Renal cortex interstitium (tissue), 11 donors: Measurements from ENCODE around the gene STAG1. TPM values are rescaled to one million over a fixed set of nuclear protein-coding genes. Genes with fewer than 3 reads are reported as not detected.
"Not testable (repeated sequence)": the region's sequence is repeated elsewhere in the genome, so short reads cannot be mapped to it uniquely, and the experiment has no call there.

ENCODE experiments used
- DNase-seq, 11 donors: peaks; one replicate each; pipeline ENCODE4 v3.0.0-alpha.2; 2013; ENCODE audit warnings: low read depth in 9 of 11, low spot score in 4 of 11; ENCODE audit errors: extremely low read depth in 1 of 11
- polyA plus RNA-seq, 3 donors: library from polyadenylated mRNA; unstranded; fragments of 120-200 nt; gene quantifications; one replicate each; pipeline ENCODE4 v1.2.1, GENCODE V29; 2013; ENCODE audit not compliant: insufficient read length in 3 of 3

Gene STAG1
- polyA plus RNA-seq, 3 donors: 47.7 to 52.6 (median 49.6) TPM

DNA sequence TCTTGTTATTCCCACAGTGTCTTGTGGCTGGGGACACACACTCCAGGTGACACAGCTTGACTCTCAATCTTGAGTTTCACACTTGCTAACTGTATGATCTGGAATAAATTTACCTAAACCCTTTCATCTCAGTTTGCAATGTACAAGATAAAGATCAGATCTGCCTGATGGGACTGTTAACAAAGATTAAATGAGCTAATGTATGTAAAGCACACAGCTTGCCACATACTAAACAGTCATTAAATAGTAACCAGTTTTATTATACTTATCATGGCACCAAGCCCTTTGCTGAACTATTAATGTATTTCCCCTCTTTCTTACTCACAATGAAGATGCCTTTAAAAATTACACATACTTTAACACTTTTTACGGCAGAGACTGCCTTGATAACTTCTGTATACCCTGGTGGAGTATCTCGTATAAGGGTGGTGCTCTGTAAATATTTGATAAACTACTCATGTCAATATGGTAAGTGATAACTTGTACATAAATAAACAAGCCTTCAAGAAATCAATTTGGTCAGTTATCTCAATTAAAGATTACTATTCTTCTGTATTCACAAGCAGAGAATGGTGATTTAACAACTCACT lies 184.5 kb downstream of the STAG1 start:
- DNase-seq: no peak

GRCh38 chr3:136564962-136565361 lies 187.2 kb downstream of the STAG1 start:
- not testable (repeated sequence) for DNase-seq

DNA sequence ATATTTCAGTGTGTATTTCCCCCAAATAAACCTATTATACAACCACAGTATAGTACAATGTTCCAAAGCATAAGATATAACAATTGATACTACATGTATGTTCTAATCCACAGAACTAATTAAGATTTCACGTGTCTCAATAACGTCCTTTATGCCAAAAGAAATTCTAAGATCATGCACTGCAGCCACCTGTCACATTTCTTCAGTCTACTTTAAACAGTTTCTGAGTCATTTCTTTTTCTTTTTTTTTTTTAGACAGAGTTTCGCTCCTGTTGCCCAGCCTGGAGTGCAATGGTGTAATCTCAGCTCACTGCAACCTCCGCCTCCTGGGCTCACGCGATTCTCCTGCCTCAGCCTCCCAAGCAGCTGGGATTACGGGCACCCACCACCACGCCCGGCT lies 190.2 kb downstream of the STAG1 start:
- DNase-seq: no peak

DNA sequence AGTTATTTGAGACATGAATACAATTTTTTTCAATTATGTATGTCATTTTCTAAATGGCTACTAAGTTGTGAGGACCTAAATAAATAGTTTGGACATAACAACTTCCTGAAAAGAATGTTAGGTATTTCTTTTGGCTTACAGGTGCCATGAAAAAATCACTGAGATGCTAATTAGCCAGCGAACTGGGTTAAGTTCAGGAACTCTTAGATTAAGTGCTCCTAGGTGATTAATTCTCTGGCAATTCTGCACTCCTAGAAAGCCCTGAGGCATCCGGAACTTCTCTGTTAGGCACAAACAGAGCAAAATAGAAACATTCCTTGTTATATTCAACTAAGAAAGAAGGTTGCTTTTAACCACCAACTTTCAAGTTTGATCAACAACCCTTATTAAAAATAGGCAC lies 192.3 kb downstream of the STAG1 start:
- DNase-seq: no peak

DNA sequence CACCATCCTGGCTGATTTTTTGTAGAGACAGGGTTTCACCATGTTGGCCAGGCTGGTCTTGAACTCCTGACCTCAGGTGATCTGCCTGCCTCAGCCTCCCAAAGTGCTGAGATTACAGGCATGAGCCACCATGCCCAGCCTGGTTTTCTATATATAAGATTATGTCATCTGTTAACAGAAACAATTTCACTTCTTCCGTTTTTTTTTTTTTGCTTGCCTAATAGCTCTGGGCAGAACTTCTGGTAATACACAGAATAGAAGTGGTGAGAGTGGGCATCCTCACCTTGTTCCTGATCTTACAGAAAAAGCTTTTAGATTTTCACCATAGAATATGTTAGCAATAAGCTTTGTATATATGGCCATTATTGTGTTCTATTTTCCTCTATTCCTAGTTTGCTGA lies 202.7 kb downstream of the STAG1 start:
- DNase-seq: not testable (repeated sequence)

GRCh38 chr3:136547293-136547692 lies 204.9 kb downstream of the STAG1 start:
- DNase-seq: no peak

DNA sequence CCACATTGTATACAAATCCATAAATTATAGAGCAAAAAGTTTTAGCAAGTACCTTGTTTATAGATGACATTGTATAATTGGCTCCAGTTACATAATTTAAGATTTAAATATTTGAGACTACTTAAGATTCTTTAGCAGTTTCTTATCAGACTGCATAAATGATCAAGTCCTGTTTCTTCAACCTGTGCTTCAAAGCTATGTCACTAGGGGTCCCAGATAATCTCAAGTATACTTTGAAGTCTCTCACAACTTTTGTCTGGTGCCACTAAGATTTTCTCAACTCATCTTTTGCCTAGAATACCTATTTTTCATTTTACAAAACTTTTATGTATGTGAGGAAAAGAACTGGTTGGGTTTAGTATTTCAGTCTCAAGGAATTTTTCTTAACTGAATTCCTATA lies 205.5 kb downstream of the STAG1 start:
- DNase-seq: no peak

DNA sequence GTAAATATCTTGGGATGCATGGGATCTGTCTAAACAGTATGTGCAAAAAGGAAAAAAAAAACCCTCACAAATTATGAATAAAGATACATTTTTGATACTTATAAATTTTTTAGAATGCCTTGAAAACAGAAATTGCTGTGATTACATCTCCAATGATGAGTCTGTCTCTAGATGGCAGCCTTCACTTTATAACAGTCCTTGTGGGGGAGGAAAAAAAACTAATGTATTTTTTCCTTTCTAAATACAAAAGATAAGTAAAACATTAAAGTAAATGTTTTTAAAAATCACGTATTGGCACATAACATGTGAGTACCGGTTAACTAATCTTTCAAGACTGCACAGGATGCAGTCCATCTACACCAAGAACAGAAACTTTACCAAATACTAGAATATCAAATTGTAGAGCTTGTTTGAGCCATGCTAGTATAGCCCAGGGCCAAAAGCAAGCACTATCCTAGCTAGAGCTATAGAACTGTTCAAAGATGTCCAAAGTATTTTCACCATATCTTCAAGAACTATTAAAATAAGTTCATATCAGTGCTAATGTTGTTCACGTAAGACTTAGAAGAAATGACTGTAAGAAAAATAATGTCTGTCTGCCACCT lies 206.4 kb downstream of the STAG1 start:
- DNase-seq: no peak

GRCh38 chr3:136544532-136544931 lies 207.6 kb downstream of the STAG1 start:
- no peak for DNase-seq

DNA sequence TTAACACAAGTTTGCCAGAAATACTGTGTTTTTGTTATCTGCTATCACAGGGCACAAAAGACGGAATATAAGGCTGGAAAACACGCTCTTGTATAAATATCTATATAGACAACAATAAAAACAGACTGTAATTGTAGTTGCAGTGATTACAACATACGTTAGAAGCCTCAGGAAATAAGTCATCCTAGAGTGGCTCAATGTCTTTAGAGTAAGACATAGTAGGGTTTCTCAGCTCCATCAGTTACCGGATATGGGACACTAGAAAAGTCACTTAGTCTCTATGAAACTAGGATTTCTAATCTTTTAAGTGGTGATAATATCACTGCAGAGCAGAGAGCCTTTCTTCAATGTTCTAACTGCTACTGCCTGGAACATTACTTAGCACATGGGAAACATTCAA lies 208.8 kb downstream of the STAG1 start:
- no peak for DNase-seq

DNA sequence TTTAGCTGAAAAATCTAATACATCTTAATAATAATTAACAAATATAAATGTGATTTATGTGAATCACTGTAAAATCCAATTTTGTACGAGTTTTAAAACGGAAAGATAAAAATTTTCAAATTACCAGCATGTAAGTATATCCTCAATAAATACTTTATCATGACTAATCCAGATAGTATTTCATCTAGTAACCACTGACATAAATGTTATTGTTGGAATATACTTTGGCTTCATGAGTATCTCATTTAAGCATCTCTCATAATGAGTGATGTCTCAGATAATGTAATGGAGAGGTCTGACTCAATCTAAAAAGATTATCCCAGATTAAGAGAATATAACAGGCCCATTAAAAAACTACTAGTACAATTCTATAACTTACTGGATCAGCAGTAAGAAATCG lies 216.3 kb downstream of the STAG1 start:
- DNase-seq: no peak

DNA sequence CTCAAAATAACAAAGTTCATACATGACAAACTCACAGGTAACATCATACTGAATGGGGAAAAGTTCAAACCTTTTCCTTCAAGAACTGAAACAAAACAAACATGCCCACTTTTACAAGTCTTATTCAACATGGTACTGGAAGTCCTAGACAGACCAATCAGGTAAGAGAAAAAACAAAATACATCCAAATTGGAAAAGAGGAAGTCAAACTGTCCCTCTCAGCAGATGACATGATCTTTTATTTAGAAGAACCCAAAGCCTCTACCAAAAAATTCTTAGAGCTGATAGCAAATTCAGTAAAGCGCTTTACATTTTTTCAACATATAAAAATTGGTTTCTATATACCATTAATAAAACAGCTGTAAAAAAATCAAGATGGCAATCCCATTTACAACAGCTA lies 219.4 kb downstream of the STAG1 start:
- no peak for DNase-seq

- no peak for DNase-seq
These were observed 234.1 kb downstream of the STAG1 start for GRCh38 chr3:136518102-136518501.

DNA sequence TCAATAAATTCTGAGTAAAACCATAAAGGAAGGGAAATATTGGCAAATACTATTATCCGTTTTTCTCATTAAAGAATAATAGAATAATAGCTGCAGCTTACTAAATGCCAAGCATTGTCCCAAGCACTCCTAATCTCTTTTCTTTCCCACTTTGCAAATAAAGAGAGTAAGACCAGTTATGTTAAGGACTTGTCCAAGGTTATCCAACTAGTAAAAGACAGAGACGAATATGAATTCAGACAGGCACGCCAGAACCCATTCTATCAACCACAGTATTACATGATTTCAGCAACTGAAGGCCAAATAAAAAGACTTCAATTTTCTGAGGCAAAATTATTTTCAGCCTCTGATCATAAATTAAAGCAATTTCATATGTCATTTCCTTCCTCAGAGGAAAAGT lies 235.5 kb downstream of the STAG1 start:
- no peak for DNase-seq

- DNase-seq: no peak
These were observed 236.1 kb downstream of the STAG1 start for GRCh38 chr3:136516095-136516494.

GRCh38 chr3:136514533-136514932 lies 237.6 kb downstream of the STAG1 start:
- DNase-seq: not testable (repeated sequence)

DNA sequence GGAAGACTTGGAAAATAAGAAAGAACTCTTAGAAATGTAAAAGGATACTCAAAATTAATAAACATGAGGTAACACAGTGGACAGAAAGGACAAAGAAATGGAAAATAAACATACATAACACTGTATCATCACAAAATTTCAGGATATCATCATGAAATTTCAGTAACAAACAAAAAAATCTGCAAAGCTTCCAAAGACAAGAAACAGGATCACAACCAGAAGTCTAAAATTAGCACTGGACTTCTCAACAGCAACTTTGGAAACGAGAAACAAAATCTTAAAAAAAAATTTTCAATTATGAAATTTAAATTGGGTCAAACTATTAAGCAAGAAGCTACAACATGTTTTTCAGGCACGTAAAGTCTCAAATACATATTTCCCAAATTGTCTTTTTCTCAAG lies 238.8 kb downstream of the STAG1 start:
- DNase-seq: no peak

DNA sequence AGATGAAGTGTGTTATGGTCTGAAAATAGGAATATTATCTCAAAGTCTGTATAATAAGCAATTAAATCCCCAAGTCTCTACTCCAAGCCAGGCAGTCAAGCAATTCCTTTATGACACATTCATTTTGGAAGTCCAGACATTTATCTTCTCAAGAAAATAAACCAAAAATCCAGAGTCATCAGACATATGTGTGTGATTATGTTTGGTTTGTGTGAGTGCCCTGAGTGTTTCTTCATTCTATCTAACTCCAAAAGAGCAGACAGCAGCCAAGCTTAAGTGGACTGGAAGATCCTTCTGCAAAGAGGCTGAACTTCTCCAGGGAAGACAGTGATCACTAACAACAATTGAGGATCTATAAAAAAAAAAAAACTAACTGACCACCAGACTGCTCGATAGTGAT lies 239.8 kb downstream of the STAG1 start:
- DNase-seq: no peak

GRCh38 chr3:136505676-136506075 lies 246.5 kb downstream of the STAG1 start:
- DNase-seq: no peak

DNA sequence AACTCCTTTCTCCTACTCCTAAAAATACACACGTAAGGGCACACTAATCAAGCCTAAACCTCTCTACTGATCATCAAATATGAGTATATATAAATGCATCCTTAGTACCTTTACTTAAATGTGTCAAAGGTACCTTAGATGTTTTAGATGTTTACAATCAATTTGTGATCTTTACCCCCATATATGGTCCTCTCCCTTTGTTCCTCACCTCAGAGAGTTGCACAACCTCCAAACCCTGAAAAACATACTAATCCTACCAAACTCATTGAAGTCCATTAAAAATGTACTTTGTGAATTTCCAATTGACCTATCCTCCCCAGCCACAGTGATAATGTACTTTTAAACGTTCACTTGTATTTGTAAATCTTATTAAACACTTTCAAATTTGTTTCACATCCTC lies 249.1 kb downstream of the STAG1 start:
- DNase-seq: no peak

DNA sequence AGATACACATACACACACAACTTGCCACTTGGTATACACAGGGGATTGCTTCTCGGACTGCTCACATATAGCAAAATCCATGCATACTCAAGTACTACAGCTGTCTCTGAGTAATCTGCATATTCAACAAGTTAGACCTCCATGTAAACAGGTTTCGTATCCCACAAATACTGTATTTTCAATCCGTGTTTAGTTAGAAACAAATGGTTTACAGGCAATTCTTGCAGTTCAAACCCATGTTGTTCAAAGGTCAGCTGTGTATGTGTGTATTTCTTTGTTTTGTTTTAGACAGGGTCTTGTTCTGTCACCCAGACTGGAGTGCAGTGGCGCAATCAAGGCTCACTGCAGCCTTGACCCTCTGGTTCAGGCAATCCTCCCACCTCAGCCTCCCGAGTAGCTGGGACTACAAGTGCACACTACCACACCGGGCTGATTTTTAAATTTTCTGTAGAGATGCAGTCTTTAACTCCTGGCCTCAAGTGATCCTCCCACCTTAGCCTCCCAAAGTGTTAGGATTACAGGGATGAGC lies 253.2 kb downstream of the STAG1 start:
- DNase-seq: no peak
